Stimulated activated CD4-positive, alpha-beta T cell treated with anti-CD3 and anti-CD28 coated beads, Interleukin-4, amount 100 ng/mL, for 24 hours (primary cell): ENCODE data around the gene PSMA3.

Source experiments
- DNase-seq: peaks from one replicate; pipeline ENCODE4 v3.0.0-alpha.2; 2020

Gene PSMA3

GRCh38 chr14:58272588-58273372 lies 28.1 kb downstream of the PSMA3 start:
- no peak for DNase-seq

DNA sequence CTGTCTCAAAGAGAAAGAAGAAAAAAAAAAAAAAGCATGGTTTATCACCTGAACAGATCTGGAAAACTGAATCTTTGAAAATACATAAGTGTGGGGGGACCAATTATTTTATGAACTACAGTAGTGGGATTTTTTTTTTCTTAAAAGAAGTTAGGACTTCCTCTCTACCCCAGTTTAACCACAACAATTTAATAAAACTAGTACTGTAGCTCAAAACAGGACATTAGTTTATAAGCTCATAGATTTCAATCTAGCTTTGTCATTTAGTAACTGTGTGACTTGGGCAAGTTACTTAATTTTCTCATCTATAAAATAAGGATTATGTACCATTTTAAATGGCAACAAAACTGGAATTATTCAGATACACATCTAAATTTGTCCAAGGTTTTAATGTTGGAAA lies 30.2 kb downstream of the PSMA3 start:
- DNase-seq: no peak

GRCh38 chr14:58275527-58276190 lies 31.0 kb downstream of the PSMA3 start:
- no peak for DNase-seq

- no peak for DNase-seq
These were observed 31.6 kb downstream of the PSMA3 start for GRCh38 chr14:58276208-58276607.

DNA sequence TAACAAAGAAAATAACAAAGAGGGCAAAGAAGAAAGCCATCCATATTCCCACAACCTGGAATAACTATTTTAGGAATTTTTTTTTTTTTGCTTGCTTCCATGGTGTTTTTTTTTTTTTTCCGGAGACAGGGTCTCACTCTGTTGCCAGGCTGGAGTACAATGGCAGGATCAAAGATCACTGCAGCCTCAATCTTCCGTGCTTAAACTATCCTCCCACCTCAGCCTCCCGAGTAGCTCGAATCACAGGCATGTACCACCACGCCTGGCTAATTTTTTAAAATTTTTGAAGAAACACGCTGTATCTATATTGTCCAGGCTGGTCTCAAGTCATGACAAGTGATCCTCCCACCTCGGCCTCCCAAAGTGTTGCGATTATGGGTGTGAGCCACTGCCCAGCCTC lies 33.5 kb downstream of the PSMA3 start:
- DNase-seq: no peak

GRCh38 chr14:58280954-58281787 lies 36.5 kb downstream of the PSMA3 start:
- DNase-seq: peak; percentile 19

- DNase-seq: no peak
These were observed 37.3 kb downstream of the PSMA3 start for GRCh38 chr14:58281969-58282368.

DNA sequence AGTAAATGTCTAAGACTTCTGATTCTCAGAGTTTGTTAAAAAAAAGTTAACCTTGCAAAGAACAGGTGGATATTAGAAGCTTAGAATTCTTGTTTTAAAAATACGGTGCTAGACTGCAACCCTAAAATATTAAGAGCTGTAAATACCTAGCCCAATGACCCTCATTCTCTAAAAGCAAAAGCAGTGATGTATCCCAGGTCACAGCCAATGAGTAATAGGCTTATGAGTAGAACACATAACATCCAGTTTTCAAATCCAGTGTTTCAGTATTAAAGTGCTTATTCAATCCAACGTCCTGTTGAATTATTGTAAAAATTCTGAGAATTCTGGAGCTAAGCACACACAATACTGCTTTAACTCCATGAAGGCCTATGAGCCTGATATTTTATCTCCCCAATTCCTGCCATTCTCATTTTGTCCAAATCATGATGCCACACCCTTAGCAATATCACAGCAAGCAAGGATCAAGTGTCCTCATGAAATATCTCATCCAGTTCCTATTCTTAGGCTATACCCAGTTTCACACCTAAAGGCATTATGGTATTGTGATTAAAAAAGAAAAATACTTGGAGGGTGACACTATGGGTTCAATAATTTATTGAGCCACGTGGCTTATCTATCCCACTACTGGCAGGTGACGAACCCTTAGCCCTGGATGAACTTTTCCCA lies 38.4 kb downstream of the PSMA3 start:
- no peak for DNase-seq

DNA sequence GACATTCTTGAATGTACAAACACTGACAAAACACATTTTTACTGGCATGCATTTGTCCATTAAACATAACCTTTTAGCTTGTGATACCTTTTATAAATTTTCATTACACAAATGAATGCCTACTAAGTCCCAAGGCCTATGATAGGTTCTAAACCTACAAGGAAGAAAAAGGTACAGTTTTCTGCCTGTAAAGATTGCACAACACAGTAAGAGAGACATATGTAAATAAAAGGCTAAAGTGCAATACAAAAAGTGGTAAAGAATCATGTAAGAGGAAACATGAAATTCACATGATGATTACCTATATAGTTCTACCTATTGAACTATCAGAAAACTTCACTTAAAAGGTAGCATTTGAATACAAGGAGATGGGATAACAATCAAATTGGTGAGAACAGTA lies 39.1 kb downstream of the PSMA3 start:
- no peak for DNase-seq

- DNase-seq: no peak
These were observed 40.5 kb downstream of the PSMA3 start for GRCh38 chr14:58285132-58285531.

- no peak for DNase-seq
These were observed 43.0 kb downstream of the PSMA3 start for GRCh38 chr14:58287607-58288042.

- DNase-seq: no peak
These were observed 43.6 kb downstream of the PSMA3 start for GRCh38 chr14:58288106-58288792.

DNA sequence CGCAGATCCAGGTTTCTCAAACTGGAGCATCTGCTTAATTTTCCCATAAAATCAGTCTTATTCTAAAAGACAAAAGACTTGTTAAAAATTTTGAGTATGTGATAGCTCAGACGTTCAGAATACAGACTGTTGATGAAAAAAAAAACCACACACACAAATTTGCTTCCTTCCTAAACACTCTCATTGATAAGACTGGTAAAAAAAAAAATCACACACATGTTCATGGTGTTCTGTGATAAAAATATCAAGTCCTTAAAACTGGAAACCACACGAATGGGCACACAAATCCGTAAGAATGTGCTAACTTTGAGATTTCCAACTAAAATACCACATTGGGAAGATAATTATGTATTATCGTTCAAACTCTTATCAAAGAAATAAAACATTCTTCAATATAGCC lies 47.0 kb downstream of the PSMA3 start:
- no peak for DNase-seq

GRCh38 chr14:58292187-58292586 lies 47.5 kb downstream of the PSMA3 start:
- DNase-seq: no peak

DNA sequence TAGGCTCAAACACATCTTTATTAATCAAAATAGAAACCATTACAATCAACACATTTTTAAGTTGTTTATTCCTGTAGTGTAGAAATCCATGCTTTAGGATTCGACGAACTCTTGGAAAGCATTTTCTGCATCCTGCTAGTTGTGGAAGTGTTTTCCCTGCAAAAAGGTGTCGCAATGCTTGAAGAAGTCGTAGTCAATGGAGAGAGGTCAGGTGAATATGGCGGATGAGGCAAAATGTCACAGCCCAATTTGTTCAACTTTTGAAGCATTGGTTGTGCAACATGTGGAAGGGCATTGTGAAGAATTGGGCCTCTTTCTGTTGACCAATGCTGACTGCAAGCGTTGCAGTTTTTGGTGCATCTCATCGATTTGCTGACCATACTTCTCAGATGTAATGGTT lies 49.6 kb downstream of the PSMA3 start:
- no peak for DNase-seq

DNA sequence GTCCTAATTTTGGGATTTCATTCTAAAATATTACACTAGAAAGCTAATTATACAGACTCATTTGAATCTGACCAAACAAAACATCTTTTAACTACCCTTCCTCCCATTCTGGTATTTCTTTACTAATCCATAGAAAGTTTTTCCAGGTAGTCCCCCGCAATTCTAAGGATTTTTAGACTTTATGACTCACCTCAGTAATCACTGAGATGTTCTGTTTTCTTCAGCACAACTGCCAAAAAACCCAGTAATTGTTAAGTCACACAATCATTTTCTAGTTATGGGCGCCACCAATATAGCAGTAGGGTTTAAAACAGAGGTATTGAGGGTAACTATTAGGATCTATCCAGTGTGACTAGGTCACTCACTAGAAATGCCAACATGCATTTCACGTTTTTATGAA lies 52.1 kb downstream of the PSMA3 start:
- no peak for DNase-seq

DNA sequence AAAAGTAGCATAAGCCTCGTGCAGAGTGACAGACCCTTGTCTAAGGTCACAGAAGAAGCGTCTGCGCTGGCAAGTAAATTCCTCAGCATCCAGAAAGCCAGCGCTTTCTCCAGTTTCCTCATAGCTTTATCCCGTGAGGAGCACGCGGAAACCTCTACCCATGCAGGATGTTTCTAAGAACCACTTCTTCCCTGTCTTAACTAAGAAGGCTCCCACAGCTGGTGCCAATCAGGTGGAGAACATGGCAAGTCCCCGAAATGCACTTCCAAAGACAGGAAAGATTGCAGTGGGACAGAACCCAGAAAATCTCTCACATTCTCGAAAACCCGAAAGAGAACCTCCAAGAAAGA lies 52.7 kb downstream of the PSMA3 start:
- DNase-seq: no peak

DNA sequence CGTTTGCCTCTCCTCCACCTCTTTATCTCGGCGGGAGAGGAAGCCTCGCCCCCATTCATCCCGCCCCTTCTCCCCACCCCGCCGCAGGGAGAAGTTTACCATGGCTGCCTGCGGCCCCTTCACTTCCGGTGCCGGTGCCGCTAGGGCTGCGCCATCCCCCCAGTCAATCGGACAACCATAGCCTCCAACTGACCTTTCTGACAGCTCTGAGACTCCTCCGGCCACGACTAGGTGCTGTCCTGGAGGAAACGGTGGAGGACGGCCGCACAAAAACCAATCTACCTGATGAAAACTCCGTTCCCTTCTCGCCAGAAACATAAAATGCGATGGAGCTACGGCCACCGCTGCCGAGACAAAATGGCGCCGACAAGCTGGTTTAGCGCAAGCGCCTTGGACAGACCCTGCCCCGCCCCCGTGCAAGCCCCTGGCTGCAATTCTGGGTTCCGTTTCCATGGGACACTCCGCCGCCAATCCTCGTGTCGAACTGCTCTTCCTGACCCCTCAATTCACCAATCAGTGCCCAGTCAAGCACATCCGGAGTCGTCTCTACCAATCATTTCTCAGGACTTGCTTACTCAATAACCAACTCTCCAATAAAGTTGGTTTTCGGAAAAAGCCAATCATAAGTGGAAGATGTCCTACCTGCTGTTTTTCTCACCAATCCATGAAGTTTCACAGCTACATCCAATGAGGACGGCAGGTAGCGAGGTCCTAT lies 53.3 kb downstream of the PSMA3 start:
- DNase-seq: peak; percentile 99

- DNase-seq: peak; percentile 86
These were observed 54.1 kb downstream of the PSMA3 start, which contains the start of gene ARID4A for GRCh38 chr14:58298477-58299400. TSS of gene ARID4A (plus strand) at chr14:58298555. CDS start at chr14:58299855, 1,300 bp downstream.
